Parathyroid adenoma (tissue), 2 donors: Measurements from ENCODE around the gene HSBP1L1.

Experiments
- H2AFZ ChIP-seq: fragments of 300-600 bp; sonication (generic); one replicate; pipeline ENCODE4 v1.7.0; 2017; ENCODE audit warnings: antibody characterized with exemption, mild to moderate bottlenecking
- H3K27ac ChIP-seq: fragments of 300-600 bp; sonication (generic); one replicate; pipeline ENCODE4 v1.7.0; 2017
- H3K27me3 ChIP-seq: fragments of 300-600 bp; sonication (generic); one replicate; pipeline ENCODE4 v1.7.0; 2017; ENCODE audit warnings: low read length; ENCODE audit not compliant: control insufficient read depth, insufficient read depth
- H3K36me3 ChIP-seq: fragments of 300-600 bp; sonication (generic); one replicate; pipeline ENCODE4 v1.7.0; 2017; ENCODE audit warnings: low read length; ENCODE audit not compliant: control insufficient read depth, insufficient read depth
- H3K4me1 ChIP-seq: fragments of 300-600 bp; sonication (generic); one replicate; pipeline ENCODE4 v1.7.0; 2017; ENCODE audit warnings: control low read depth
- H3K4me2 ChIP-seq: fragments of 300-600 bp; sonication (generic); one replicate; pipeline ENCODE4 v1.7.0; 2017; ENCODE audit warnings: low read length
- H3K4me3 ChIP-seq: fragments of 300-600 bp; sonication (generic); one replicate; pipeline ENCODE4 v1.7.0; 2017; ENCODE audit warnings: low read depth, low read length
- H3K79me2 ChIP-seq: fragments of 300-600 bp; sonication (generic); one replicate; pipeline ENCODE4 v1.7.0; 2017; ENCODE audit warnings: control low read depth
- H3K9ac ChIP-seq: fragments of 300-600 bp; sonication (generic); one replicate; pipeline ENCODE4 v1.7.0; 2017; ENCODE audit warnings: mild to moderate bottlenecking
- H3K9me3 ChIP-seq: fragments of 300-600 bp; sonication (generic); one replicate; pipeline ENCODE4 v1.7.0; 2017; ENCODE audit warnings: low read length; ENCODE audit not compliant: control insufficient read depth
- CTCF ChIP-seq: fragments of 300-600 bp; sonication (generic); IDR thresholded peaks from one replicate; pipeline ENCODE4 v1.7.0; 2017; ENCODE audit warnings: antibody characterized with exemption, mild to moderate bottlenecking
- donor health status: primary hyperparathyroidism.

HSBP1L1 gene

GRCh38 chr18:79937103-79937860 lies 27.2 kb upstream of the HSBP1L1 start:
- H3K9me3 ChIP-seq: peaks cover 5% of the 10 kb centered on the region
- no peak overlapping the region for H3K9ac ChIP-seq
- no peak overlapping the region for H3K4me3 ChIP-seq
- H3K36me3 ChIP-seq: no peaks in the 10 kb centered on the region
- no peak overlapping the region for H2AFZ ChIP-seq
- H3K4me1 ChIP-seq: no peaks in the 10 kb centered on the region
- no peak overlapping the region for H3K27ac ChIP-seq
- TF ChIP-seq CTCF: no peak
- no peaks in the 10 kb centered on the region for H3K27me3 ChIP-seq
- no peak overlapping the region for H3K4me2 ChIP-seq
- peaks cover 52% of the 10 kb centered on the region for H3K79me2 ChIP-seq

DNA sequence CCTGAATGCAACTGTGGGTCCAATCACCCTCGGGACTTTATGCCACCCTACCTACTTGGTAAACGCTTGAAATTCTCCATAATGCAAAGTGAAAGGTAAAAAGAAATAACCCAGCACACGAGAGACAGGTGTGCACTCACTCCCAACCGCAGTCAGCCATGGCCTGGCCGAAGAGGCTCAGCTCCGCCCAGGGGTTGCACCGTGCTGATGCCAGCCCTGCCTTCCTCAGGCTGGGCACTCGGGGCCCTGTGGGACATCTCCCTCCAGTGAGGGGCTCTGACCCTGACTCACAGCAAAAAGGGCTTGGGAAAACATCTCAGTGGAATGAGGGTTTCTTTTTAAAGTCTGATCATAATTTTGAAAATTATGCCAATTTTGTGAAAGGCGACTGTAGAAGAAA lies 26.2 kb upstream of the HSBP1L1 start:
- Histone ChIP-seq H3K36me3 (no peaks in the 10 kb centered on the region), H3K27ac (no peak overlapping the region), H3K4me2 (no peak overlapping the region)

GRCh38 chr18:79939096-79939495 lies 25.3 kb upstream of the HSBP1L1 start:
- no peak overlapping the region for H2AFZ ChIP-seq
- H3K4me1 ChIP-seq: no peaks in the 10 kb centered on the region
- H3K27me3 ChIP-seq: no peaks in the 10 kb centered on the region
- no peak overlapping the region for H3K27ac ChIP-seq
- no peak overlapping the region for H3K4me2 ChIP-seq
- no peak overlapping the region for H3K9ac ChIP-seq
- no peak overlapping the region for H3K4me3 ChIP-seq
- TF ChIP-seq CTCF: no peak
- no peaks in the 10 kb centered on the region for H3K9me3 ChIP-seq
- peaks cover 58% of the 10 kb centered on the region for H3K79me2 ChIP-seq
- no peaks in the 10 kb centered on the region for H3K36me3 ChIP-seq

More for the DNA sequence above, 26.2 kb upstream of the HSBP1L1 start:
- H3K9me3 ChIP-seq: peaks cover under 1% of the 10 kb centered on the region
- no peaks in the 10 kb centered on the region for H3K4me1 ChIP-seq
- H3K79me2 ChIP-seq: peaks cover 57% of the 10 kb centered on the region
- H3K27me3 ChIP-seq: no peaks in the 10 kb centered on the region
- no peak overlapping the region for H2AFZ ChIP-seq
- no peak overlapping the region for H3K9ac ChIP-seq
- no peak overlapping the region for H3K4me3 ChIP-seq
- TF ChIP-seq CTCF: no peak

DNA sequence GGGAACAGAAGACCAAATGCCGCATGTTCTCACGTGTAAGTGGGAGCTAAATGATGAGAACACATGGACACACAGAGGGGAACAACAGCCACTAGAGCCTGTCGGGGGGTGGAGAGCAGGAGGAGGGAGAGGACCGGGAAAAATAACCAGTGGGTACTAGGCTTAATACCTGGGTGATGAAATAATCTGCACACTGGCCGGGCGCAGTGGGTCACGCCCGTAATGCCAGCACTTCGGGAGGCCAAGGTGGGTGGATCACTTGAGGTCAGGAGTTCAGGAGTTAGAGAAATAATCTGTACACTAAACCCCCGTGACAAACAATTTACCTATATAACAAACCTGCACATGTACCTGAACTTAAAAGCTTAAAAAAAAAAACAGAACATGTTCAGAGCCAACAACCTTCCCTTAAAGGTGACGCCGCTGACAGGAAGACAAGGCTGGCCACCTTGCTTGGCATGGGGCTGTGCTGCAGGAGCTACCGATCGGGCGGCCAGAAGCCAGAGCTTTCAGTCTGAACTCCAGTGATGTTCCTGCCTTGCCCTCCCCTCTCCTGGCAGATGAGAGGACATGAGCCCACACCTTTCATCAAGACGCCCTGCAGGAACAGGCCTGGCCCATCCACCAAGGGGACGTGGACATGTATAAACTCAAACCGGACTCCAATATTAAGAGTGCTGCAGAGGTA lies 24.2 kb upstream of the HSBP1L1 start:
- Histone ChIP-seq H3K4me1 (no peaks in the 10 kb centered on the region), H2AFZ (no peak overlapping the region), H3K27ac (no peak overlapping the region), H3K79me2 (peaks cover 64% of the 10 kb centered on the region), H3K9ac (no peak overlapping the region), H3K9me3 (no peaks in the 10 kb centered on the region), H3K27me3 (no peaks in the 10 kb centered on the region), H3K4me2 (no peak overlapping the region), H3K4me3 (no peak overlapping the region), H3K36me3 (no peaks in the 10 kb centered on the region)
- no peak for TF ChIP-seq CTCF
